ENCODE data around the gene LNPEP.

LNPEP gene

DNA sequence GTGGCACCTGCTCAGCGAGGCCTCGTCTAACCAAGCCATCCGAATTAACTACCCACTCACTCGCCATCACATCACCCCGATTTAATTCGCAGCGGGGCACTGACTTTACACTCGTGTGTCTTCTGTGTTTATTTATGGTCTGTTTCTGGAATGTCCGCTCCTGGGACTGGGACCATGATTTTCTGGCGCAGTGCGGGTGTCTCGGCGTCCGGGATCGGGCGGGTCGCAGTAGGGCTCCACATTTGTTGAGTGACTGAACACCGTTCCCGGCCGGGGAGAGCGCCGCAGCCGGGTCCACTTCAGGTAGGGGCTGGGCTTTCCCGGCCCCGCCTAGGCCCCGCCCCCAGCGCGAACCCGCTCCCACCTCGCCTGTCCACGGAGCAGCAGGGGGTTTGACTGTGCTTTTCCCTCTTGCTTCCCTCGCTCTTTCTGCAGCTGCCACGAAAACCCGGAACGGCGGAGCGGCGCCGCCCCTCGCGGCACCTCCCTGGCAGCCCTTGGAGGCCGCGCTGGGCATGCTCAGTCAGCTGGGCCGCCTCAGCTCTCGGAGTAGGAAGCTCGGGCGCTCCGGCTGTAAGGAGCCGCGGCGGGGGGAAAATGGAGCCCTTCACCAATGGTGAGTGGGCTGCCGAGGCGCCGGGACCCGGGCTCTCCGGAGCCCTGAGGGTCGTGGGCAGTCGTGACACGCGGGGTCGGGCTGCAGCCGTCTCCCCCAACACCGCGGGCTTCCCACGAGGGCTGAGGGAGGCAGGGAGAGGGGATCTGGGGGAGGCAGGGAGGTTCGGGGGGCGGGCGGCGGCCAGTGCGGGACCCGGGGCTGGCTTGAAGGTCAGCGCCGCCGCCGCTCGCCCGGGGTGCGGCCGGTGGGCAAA, at the start of gene LNPEP:
TSS of gene LNPEP (plus strand) at position 522 of the 872 bp plus-strand sequence. CDS start at position 598, 76 bp downstream.
- peak; percentile 65 for FAIRE-seq

DNA sequence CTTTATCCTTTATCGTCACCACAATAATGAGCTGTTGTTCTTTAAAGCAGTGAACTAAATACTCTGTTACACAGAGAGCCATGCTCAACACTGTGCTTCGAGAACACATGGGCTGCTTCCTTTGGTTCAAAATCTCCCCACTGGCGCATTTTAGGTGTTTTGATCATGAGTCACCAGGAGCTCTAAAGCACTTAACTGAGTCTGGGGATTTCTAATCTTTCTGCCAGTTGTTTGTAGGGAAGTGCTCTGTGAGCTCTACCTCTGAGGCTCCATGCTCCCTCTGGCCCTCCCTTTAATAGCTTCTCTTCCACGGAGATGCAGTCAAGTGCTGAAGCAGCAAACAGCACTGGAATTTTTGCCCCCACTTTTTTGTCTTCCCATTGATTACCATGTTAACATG, 42.5 kb upstream of the LNPEP start:
- FAIRE-seq: no peak

DNA sequence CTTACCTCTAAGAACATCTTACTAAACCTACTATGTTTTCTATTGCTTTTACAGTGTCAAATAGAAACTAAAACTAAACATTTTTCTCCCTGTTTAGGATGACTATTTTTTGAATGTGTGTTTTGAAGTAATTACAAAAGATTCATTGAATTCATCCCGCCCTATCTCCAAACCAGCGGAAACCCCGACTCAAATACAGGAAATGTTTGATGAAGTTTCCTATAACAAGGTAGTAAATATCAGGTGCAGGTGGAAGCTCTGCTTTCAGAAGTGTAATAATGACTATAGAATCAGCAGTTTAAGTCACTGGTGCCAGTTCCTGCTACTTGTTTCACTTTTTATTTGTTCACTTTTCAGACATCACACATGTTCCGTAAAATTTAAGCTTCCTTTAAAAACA, 39.6 kb upstream of the LNPEP start:
- no peak for FAIRE-seq

DNA sequence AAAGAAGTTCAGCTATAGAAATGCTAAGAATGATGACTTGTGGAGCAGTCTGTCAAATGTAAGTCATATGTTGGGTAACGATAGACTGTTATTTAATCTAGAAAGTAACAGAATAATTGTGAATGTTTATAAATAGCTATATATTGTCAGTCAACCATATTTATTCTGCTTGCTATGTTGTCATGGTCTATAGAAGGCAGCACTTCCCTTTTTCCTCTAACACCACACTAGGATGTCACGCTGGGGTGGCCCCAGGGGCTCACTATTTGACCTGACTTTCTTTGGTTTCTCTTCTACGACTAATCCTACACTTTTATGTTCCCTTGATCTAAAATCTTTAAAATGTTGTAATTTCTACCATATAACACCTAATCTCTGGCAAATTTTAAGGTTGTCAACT, 39.1 kb upstream of the LNPEP start:
- FAIRE-seq: no peak

DNA sequence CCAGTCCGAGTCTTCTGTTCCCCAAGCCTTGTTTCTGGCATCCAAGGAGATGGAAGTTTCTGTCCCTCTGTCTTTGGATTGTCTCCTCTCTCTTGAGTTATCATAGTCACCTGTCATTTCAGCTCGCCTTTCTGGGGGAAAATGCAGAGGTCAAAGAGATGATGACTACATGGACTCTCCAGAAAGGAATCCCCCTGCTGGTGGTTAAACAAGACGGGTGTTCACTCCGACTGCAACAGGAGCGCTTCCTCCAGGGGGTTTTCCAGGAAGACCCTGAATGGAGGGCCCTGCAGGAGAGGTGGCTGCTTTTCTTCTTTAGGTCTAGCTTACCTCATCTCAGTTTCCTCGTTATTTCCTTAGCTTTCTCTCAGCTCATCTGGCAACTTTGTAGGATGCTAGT, 34.5 kb upstream of the LNPEP start:
- FAIRE-seq: no peak

DNA sequence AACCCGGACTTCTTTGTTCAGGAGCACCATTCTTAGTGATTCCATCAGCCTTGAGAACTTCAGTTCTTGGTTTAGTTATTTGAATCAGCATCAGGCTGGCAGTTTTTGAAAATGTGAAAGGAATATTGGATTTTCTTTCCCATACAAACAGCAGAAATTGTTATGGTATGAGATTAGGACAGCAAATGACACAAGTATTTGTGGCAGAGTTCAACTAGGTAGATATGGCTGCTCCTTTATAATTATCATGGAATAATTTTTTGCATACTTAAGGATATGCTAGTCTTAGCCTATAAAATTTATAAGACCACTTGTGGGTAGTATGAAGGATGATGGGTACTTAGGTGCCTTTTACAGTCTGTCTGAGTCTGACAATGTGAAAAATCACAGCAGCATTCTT, 34.0 kb upstream of the LNPEP start:
- no peak for FAIRE-seq

DNA sequence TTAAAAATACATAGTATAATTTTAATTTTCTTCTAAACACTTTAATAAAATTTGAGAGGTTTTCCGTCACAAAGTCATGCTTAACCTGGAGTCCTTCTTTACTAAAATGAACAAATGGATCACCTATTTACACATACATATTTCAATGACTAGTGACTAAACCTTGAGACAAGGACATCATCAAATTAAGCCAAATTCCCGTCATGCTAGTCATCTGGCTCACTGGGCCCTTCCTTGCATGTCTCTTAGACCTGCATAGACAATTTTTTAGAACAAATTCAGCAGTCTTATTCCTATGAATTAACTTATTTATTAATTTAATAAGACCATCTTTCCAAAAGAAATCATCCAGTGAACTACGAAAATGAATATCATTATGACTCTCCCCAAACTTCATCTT, 33.0 kb upstream of the LNPEP start:
- no peak for FAIRE-seq

DNA sequence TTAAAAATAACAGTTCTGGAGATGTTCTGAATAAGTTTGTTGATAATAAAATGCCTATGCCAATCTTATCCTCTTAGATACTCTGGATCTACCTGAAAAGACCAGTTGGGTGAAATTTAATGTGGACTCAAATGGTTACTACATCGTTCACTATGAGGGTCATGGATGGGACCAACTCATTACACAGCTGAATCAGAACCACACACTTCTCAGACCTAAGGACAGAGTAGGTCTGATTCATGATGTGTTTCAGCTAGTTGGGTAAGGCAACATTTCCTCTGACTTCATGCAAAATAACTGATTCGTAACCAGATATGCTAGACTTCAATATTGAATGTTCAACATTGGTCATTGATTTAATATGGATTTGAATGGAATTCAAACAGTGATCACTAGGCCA, 32.6 kb upstream of the LNPEP start:
- FAIRE-seq: no peak

DNA sequence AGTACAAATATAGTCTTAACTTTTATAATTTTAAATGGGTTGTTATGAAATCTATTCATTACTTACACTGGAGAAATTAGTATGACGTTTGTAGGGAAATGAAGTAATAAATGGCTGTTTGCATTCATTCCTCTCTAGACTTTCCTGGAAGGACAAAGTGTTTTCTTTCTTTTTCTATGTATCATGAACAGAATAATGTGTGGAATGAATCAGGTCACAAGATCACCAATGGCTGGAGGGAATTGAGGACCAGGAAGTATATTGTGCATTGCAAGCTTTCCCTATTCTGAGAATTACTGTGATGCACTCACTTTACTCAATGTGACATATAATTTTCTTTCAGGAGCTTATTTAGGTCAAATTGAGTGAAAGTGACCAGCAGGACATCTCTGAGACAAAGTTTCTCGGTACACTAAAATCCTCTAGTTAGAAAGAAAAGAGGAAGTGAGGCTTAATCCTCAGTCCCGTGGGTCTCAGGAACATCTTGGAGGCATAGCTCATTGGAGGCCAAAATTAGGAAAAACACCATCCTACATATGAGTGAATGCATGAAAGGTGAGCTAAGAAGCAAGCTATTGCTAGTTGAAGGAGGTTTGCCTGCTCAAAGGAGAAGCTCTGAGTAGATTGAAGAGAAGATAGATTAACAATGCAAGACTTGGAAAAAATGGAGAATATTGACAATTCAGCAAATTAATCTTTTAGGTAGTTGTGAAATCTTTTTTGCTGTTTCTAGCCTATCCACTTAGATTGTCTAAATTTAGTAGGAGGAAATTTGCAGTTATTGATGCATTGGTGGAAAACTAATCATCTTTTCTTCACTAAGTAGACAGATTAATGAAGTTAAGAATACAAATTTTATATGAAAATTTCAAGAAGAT, 31.6 kb upstream of the LNPEP start:
- no peak for FAIRE-seq

DNA sequence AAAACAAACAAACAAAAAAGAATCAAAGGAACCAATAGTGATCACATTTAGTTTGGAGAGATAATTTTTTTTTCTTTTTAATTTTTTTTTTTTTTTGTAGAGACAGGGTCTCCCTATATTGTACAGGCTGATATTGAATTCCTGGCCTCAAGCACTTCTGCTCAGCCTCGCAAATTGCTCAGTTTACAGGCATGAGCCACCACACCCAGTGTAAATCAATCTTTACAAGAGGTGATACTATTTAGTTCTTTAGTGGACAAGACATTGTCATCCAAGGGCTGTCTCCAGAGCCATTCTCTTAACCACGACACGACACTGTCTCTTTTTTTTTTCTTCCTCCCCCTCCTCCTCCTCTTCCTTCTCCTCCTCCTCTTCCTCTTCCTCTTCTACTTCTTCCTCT, 30.0 kb upstream of the LNPEP start:
- no peak for FAIRE-seq

DNA sequence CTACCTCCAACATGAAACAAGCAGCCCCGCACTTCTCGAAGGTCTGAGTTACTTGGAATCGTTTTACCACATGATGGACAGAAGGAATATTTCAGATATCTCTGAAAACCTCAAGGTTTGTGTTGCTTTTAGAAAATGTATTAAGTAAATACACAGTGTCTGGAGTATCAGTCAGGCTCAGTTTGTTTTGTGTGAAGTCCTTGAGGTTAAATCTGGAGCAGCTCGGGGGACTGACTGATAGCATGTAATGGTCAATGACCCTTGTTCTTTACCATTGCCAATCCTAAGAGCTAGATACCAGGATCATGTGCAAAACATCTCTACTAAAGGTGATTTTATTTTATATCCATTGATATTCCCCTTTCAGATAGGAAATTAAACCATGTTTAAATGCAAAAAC, 26.9 kb upstream of the LNPEP start:
- FAIRE-seq: no peak

DNA sequence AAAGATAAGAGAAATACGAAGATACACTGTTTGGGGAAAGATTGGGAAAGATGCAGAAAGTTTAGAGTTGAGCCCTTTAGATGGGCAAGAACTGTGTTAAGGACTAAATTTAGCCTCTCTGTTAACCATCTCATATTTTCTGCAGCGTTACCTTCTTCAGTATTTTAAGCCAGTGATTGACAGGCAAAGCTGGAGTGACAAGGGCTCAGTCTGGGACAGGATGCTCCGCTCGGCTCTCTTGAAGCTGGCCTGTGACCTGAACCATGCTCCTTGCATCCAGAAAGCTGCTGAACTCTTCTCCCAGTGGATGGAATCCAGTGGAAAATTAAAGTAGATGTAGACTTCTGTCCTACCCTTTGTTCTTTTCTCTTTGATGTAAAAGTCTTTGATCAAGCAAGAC, 26.4 kb upstream of the LNPEP start:
- no peak for FAIRE-seq

DNA sequence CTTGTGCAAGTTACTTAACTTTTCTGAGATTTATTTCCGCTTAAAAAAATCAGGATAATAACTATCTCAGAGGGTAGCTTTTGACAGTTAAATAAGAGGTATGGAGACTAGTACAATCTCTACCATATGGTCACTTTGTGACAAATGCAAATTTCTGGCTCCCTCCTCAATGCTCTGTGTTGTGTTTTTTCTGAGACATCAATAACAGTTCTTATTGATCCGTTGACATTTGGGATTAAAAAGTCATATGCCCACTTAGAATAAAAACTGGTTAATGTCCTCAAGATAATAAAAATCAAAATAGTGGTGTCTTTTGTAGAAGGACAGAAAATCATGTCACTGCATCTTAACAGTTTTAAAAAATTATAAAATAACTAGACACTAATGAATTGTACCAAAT, 24.7 kb upstream of the LNPEP start:
- FAIRE-seq: no peak

DNA sequence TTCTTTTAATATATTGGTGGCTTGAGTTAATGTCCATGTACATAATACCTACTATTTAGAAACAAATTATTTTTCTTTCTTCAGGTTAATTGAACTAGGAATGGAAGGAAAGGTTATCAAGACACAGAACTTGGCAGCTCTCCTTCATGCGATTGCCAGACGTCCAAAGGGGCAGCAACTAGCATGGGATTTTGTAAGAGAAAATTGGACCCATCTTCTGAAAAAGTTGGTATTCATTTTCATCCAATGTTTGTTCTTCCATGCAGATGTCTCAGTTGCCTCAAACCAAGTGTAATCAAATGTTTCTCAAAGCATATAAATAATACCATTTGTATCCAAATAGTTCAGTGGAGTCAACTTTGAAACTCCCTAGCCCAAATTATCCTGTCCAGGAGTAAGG, 22.6 kb upstream of the LNPEP start:
- FAIRE-seq: no peak

DNA sequence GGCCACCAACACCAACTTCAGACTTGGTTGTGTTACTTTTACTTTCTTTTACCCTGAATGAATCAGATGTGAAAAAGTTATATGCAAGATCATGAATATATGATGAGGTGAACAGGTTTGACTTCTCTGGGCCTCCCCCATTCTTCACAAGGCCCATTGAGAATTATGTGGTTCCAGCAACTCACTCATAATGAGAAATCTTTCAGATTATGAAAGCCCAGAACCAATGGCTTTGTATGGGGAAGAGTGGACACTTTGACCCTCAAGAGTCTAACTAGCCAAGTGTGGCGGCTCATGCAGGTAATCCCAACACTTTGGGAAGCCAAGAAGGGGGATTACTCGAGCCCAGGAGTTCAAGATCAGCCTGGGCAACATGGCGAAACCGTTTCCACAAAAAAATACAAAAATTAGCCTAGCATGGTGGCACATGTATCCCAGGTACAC, 16.1 kb upstream of the LNPEP start:
- FAIRE-seq: no peak

DNA sequence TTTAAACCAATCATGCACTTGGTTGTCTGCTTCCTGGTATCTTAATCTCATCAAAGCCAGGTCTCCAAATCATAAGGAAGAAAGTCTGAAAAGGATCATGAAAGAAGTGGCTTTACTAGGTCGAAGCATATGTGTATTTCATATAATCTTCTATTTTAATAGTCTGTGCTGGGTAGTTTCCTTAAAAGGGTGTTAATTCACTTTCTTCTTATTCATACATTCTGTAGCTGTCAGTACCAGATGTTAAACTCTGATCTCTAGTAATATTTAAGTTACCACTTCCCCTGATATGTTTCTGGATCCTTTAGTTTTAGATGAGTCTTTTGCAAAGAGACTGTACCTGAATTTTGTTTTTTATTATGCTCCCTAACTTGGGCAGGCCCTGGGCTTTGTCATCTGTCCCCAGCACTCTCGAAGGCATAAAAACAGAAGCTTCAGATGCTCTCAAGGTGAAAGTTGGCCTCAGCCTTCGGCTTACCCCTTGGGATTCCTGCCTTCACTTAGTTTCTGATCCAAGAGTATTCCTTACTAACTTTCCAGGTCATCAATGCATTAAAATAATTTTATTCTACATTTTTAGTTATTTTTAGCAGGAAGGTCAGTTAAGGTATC, 15.0 kb upstream of the LNPEP start:
- FAIRE-seq: no peak

DNA sequence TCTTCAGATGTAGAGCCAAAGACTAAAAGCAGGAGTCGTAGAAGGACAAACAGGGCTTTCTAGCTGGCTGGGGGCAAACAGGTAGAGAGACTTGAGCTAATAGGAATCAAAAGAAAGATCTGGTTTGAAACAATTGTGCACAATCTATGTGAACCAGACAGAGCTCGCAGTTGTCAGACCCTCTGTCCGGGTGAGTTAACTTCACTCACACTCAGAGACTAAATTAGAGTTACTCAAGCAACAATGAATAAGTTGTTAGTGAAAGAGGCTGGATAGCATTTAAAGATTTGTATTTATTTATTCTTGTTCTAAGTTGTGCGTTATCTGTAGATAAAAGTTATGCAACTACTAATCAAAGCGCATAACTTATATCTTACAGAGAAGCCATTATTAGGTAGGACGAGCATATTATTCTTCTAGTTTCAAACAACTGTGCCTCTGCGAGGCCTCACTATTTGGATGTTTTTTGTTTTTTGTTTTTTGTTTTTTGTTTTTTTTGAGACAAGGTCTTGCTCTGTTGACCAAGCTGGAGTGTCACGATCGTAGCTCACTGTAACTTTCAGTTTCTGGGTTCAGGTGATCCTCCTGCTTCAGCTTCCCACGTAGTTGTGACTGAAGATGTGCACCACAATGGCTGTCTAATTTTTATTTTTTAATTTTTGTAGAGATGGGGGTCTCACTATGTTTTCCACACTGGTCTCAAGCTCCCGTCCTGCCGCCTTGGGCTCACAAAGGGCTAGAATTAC, 13.2 kb upstream of the LNPEP start:
- FAIRE-seq: no peak

DNA sequence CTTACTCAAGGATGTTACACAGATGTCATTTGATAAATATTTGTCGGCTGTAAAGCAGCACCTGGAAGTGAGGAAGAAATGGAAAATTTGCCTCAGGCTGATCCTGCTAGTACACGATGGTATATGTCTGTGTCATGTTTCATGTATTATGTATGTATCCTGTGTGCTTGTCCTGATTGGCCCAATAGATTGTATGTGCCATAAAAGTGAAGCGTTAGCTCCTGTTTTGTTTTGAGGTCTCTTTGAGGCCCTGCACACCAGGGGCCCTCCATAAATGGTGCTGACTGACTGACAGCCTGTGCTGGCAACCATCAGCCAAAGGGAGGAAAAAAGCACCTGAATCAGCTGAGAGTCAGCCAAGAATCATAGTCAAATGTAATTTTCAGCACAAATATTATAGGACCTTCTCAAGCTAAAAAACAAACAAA, 11.8 kb upstream of the LNPEP start:
- no peak for FAIRE-seq

DNA sequence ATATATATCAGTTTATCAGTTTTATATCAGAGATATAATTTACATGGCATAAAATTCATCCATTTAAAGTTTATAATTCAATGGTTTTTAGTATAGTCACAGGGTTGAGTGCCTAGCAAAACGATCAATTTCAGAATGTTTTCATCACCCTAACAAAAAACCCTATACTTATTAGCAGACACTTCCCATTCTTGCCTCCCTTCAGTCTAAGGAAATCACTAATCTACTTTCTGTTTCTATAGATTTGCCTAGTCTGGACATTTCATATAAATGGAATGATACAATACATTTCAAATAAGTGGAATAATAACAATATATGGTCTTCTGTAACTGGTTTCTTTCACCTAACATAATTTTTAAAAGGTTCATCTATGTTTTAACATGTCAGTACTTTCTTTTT, 9.6 kb upstream of the LNPEP start:
- no peak for FAIRE-seq

DNA sequence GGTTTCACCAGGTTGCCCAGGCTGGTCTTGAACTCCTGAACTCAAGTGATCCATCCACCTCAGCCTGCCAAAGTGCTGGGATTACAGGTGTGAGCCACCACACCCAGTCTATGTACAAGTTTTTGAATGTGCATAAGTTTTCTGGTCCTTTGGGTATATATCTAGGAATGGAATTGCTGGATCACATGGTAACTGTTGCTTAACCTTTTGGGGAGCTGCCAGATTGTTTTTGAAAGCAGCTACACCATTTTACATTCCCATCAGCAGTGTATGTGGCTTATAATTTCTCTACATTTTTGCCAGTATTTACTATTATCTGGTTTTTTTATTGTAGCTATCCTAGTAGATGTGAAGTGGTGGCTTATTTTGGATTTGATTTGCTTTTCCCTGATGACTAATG, 8.9 kb upstream of the LNPEP start:
- FAIRE-seq: no peak

DNA sequence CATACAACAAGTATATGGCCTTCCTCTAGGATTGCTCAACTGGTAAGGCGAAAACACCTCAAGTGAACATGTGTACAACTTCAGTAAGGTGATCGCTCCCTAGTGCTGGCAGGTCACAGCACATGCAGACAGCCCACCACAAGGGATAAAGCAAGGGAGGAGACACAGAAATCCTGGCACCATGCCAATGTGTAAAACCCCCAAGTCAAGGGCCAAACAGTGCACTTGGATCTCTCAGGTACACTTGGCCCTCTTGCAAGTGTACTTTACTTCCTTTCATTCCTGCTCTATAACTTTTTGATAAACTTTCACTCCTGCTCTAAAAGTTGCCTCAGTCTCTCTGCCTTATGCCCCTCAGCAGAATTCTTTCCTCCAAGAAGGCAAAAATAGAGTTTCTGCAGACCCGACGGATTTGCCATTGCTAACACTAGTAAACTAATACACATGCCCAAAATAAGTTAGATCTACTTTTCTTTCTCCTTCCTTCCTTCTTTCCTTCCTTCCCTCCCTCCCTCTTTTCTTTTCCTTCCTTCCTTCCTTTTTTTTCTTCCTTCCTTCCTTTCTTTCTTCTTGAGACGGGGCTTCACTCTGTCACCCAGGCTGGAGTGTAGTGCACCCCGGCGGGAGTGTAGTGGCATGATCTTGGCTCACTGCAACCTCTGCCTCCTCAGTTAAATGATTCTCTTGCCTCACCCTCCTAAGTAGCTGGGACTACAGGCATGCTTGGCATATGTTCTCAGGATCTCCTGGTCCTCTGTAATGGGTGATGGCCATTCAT, 6.8 kb upstream of the LNPEP start:
- no peak for FAIRE-seq

DNA sequence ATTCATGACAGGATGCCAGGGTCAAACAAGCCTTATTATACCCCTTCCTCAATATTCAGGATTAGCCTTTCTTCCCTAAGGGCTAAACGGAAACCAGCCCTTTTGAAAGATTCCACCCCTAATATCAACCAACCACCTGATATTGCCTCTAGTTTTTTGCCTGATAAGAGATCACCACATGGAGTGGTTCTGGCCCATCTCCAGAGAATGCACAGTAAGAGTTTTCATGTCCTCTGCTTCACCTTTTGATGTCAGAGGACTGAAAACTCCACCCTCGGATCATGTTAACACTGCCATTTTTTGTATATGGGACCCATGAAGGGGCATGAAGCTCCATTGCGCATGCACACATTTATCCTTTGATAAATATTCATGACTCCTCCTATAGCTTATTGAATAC, 5.8 kb upstream of the LNPEP start:
- FAIRE-seq: no peak
